ENCODE data around the gene CORIN. TPM values are rescaled to one million over a fixed set of nuclear protein-coding genes. Genes with fewer than 3 reads are reported as not detected.

The CORIN gene
- total and polyA plus RNA-seq, 2 of the 13 experiments (the other 11 are each of a cell fraction or from before 2014, with no cell fraction given), result 0.84 to 1.2 TPM

GRCh38 chr4:47729131-47729680 lies 108.7 kb downstream of the CORIN start:
- FAIRE-seq (no peak), DNase-seq (ENCODE audit: low spot score) (no peak), ATAC-seq (no peak)
- Histone ChIP-seq H3K9me3 (ENCODE audit: low read length) (no peaks in the 10 kb centered on the region), H3K27me3 (ENCODE audit: control insufficient read depth in 1 of 2, insufficient read depth in 2 of 2, low read length in 2 of 2) (no peaks in the 10 kb centered on the region; a peak in 1 of 5 replicates), H3K4me1 (ENCODE audit: insufficient read depth, low read length) (peaks cover 35% of the 10 kb centered on the region), H3K4me3 (replicated peaks in 1 of 3; ENCODE audit: insufficient read depth in 1 of 3, low read depth in 2 of 3, low read length in 3 of 3) (no peak overlapping the region), H4K20me1 (ENCODE audit: insufficient read depth, low read length) (no peaks in the 10 kb centered on the region), H3K9ac (ENCODE audit: insufficient read depth, low read depth, low read length) (no peak overlapping the region), H3K79me2 (ENCODE audit: insufficient read depth, low read length) (no peaks in the 10 kb centered on the region), H2AFZ (ENCODE audit: low read length) (no peak overlapping the region), H3K36me3 (replicated peaks in 1 of 2; ENCODE audit: control insufficient read depth in 1 of 2, insufficient read depth in 2 of 2, low read length in 2 of 2) (no peaks in the 10 kb centered on the region), H3K27ac (ENCODE audit: extremely low read length, insufficient read depth, low read length) (no peak overlapping the region), H3K4me2 (ENCODE audit: low read depth, low read length) (no peak overlapping the region)
- WGBS (ENCODE audit: low lambda C conversion rate), result 57% methylated on average over 6 of the region's 6 CpGs
- TF ChIP-seq CEBPB (IDR thresholded peaks at IDR 0.05; ENCODE audit: borderline replicate concordance, low read depth, low read length) (peak; percentile 9; the same call in 1 of the 2 replicates), U2AF2 (IDR thresholded peaks at IDR 0.05; ENCODE audit: low read depth, low read length) (no peak)
- in situ Hi-C loops (cut with HindIII; ENCODE audit: extremely low pct_ligation_motif_present, low pct_unique_long_range_greater_than_20kb) (no loop called here), intact Hi-C loops (cut with micrococcal nuclease; ENCODE audit: unreplicated experiment) (no loop called here)
- CTCF ChIA-PET (ENCODE audit: low intra/inter-chr PET ratio, low total read pairs), result no interaction called here
- BruUV-seq (replicated peaks), result no TSS peak
- POLR2A ChIA-PET, result no interaction called here

DNA sequence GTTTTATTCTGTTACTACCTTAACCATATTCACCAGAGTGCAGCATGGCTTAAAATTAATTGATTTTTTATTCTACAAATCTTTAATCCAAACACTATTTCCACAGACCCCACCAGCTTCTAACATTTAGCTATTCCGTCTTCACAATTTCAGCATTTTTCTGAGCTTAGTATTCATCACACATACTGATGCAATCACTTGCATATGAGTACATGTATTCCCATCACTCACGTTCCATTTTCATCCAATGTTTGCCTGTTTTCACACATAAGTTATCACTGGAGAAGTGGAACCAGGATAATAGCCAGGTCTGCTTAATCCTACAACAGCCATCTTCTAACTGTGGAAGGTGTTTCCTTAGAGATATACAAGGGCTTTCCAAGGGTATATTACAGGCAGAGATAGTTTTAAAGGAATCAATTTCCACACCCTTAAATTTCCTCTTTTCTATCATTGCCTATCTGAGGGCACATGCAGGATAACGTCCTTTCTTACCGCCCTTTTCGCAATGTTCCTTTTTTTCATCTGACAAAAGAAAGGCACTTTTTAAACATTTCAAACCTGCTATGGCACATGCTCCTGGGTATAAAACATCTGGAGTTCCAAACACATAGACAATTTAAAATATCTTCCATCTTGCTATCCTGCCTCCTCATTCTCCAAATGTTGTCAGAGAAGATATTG lies 115.8 kb downstream of the CORIN start:
- Histone ChIP-seq H3K4me3 (replicated peaks in 1 of 3; ENCODE audit: insufficient read depth in 1 of 3, low read depth in 2 of 3, low read length in 3 of 3) (no peak overlapping the region), H4K20me1 (ENCODE audit: insufficient read depth, low read length) (no peaks in the 10 kb centered on the region), H3K9ac (ENCODE audit: insufficient read depth, low read depth, low read length) (no peak overlapping the region), H3K27ac (ENCODE audit: extremely low read length, insufficient read depth, low read length) (no peak overlapping the region), H3K4me1 (ENCODE audit: insufficient read depth, low read length) (no peaks in the 10 kb centered on the region), H3K9me3 (ENCODE audit: low read length) (no peaks in the 10 kb centered on the region), H3K4me2 (ENCODE audit: low read depth, low read length) (no peak overlapping the region), H2AFZ (ENCODE audit: low read length) (no peak overlapping the region), H3K79me2 (ENCODE audit: insufficient read depth, low read length) (no peaks in the 10 kb centered on the region), H3K36me3 (replicated peaks in 1 of 2; ENCODE audit: control insufficient read depth in 1 of 2, insufficient read depth in 2 of 2, low read length in 2 of 2) (no peaks in the 10 kb centered on the region), H3K27me3 (ENCODE audit: control insufficient read depth in 1 of 2, insufficient read depth in 2 of 2, low read length in 2 of 2) (peaks cover 0 to 7% of the 10 kb centered on the region in 2 experiments; a peak in 2 of 5 replicates)
- ChIA-PET POLR2A (no interaction called here), CTCF (ENCODE audit: low intra/inter-chr PET ratio, low total read pairs) (no interaction called here)
- FAIRE-seq (no peak), DNase-seq (ENCODE audit: low spot score) (no peak), ATAC-seq (no peak)
- intact Hi-C loops (cut with micrococcal nuclease; ENCODE audit: unreplicated experiment), result no loop called here
- no peak for TF ChIP-seq ZFYVE20 (CRISPR knock-in tag; IDR thresholded peaks at IDR 0.05; ENCODE audit: borderline replicate concordance, low read depth)
- 75% methylated on average over 5 of the region's 5 CpGs for WGBS (ENCODE audit: low lambda C conversion rate)
- no TSS peak for BruUV-seq (replicated peaks)
- in situ Hi-C loops (cut with HindIII; ENCODE audit: extremely low pct_ligation_motif_present, low pct_unique_long_range_greater_than_20kb), result loop anchor here (25.0 kb wide), 1 partner anchor 365 kb away; no protein-coding TSS in a partner anchor

Measured in HepG2 (cell line).